ENCODE measurements around the gene LOXHD1. TPM values are rescaled to one million over a fixed set of nuclear protein-coding genes. Genes with fewer than 3 reads are reported as not detected.

The LOXHD1 gene
- total RNA-seq, 6 experiments from 2014 or later, result not detected

- intact Hi-C loops (cut with DNase I), result no loop called here
- ATAC-seq (no peak), DNase-seq (no peak)
- TF ChIP-seq POLR2A (IDR thresholded peaks at IDR 0.05) (no peak), CTCF (IDR thresholded peaks at IDR 0.05) (no peak)
- no peaks in the 10 kb centered on the region for H3K36me3 ChIP-seq
- H3K27ac ChIP-seq, result no peak overlapping the region
- H3K4me1 ChIP-seq, result no peaks in the 10 kb centered on the region
- H3K27me3 ChIP-seq, result no peaks in the 10 kb centered on the region
- no peak overlapping the region for H3K4me3 ChIP-seq
- H3K9me3 ChIP-seq, result no peaks in the 10 kb centered on the region
- WGBS (ENCODE audit: insufficient coverage, low coverage, low lambda C conversion rate, missing lambda C conversion rate), result 94% methylated on average over 6 of the region's 6 CpGs
These were observed 81.2 kb downstream of the LOXHD1 start for GRCh38 chr18:46575851-46576250.

- intact Hi-C loops (cut with DNase I), result no loop called here
- no peaks in the 10 kb centered on the region for H3K9me3 ChIP-seq
- no peak for ATAC-seq
- 60% methylated on average over 1 of the region's 2 CpGs for WGBS (ENCODE audit: insufficient coverage, low coverage, low lambda C conversion rate, missing lambda C conversion rate)
- DNase-seq, result no peak
- H3K27me3 ChIP-seq, result no peaks in the 10 kb centered on the region
- H3K36me3 ChIP-seq, result no peaks in the 10 kb centered on the region
- no peak overlapping the region for H3K27ac ChIP-seq
- no peak overlapping the region for H3K4me3 ChIP-seq
- TF ChIP-seq CTCF (IDR thresholded peaks at IDR 0.05) (no peak), POLR2A (IDR thresholded peaks at IDR 0.05) (no peak)
- no peaks in the 10 kb centered on the region for H3K4me1 ChIP-seq
These were observed 82.3 kb downstream of the LOXHD1 start for GRCh38 chr18:46574743-46575115.

GRCh38 chr18:46574000-46574742, 82.8 kb downstream of the LOXHD1 start:
- intact Hi-C loops (cut with DNase I), result no loop called here
- ATAC-seq (no peak), DNase-seq (no peak)
- Histone ChIP-seq H3K27me3 (no peaks in the 10 kb centered on the region), H3K4me1 (no peaks in the 10 kb centered on the region), H3K36me3 (no peaks in the 10 kb centered on the region), H3K9me3 (no peaks in the 10 kb centered on the region), H3K27ac (no peak overlapping the region), H3K4me3 (no peak overlapping the region)
- 81% methylated on average over 3 of the region's 4 CpGs for WGBS (ENCODE audit: insufficient coverage, low coverage, low lambda C conversion rate, missing lambda C conversion rate)
- no peak for TF ChIP-seq POLR2A (IDR thresholded peaks at IDR 0.05)

- intact Hi-C loops (cut with DNase I), result no loop called here
These were observed 83.9 kb downstream of the LOXHD1 start for GRCh38 chr18:46573156-46573555.

More at GRCh38 chr18:46573156-46573555, 83.9 kb downstream of the LOXHD1 start:
- H3K4me3 ChIP-seq, result no peak overlapping the region
- no peaks in the 10 kb centered on the region for H3K4me1 ChIP-seq
- H3K27ac ChIP-seq, result no peak overlapping the region
- 67% methylated on average over 1 of the region's 7 CpGs for WGBS (ENCODE audit: insufficient coverage, low coverage, low lambda C conversion rate, missing lambda C conversion rate)
- no peak for TF ChIP-seq POLR2A (IDR thresholded peaks at IDR 0.05)
- TF ChIP-seq CTCF (IDR thresholded peaks at IDR 0.05), result no peak
- H3K27me3 ChIP-seq, result no peaks in the 10 kb centered on the region
- no peak for DNase-seq
- ATAC-seq, result no peak
- H3K36me3 ChIP-seq, result no peaks in the 10 kb centered on the region
- H3K9me3 ChIP-seq, result no peaks in the 10 kb centered on the region
